ENCODE results near the gene TNFRSF1B.

GRCh38 chr1:12249748-12250147 lies 83.0 kb downstream of the TNFRSF1B start:
- TF ChIP-seq, protein P1, sequence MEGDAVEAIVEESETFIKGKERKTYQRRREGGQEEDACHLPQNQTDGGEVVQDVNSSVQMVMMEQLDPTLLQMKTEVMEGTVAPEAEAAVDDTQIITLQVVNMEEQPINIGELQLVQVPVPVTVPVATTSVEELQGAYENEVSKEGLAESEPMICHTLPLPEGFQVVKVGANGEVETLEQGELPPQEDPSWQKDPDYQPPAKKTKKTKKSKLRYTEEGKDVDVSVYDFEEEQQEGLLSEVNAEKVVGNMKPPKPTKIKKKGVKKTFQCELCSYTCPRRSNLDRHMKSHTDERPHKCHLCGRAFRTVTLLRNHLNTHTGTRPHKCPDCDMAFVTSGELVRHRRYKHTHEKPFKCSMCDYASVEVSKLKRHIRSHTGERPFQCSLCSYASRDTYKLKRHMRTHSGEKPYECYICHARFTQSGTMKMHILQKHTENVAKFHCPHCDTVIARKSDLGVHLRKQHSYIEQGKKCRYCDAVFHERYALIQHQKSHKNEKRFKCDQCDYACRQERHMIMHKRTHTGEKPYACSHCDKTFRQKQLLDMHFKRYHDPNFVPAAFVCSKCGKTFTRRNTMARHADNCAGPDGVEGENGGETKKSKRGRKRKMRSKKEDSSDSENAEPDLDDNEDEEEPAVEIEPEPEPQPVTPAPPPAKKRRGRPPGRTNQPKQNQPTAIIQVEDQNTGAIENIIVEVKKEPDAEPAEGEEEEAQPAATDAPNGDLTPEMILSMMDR (optimal IDR thresholded peaks at IDR 0.05 in 1 of 3, IDR thresholded peaks at IDR 0.05 in 1 of 3, conservative IDR thresholded peaks at IDR 0.05 in 1 of 3; ENCODE audit: extremely low read depth in 1 of 3, insufficient read depth in 2 of 3, low read length in 3 of 3) = no peak
- no peak for TF ChIP-seq EZH2 (IDR thresholded peaks at IDR 0.05; ENCODE audit: low read length)

Data from keratinocyte (primary cell).